Duodenal mucosa (tissue), 2 donors: ENCODE measurements around the gene EBLN1.
A peak's percentile ranks its signal among the peaks of the same experiment; 100 is the strongest.

ENCODE experiments used
- H3K27ac ChIP-seq: one replicate; pipeline ENCODE4 v1.7.0; 2013; ENCODE audit warnings: low read depth, low read length
- H3K27me3 ChIP-seq, 2 donors: one replicate each; pipeline ENCODE4 v1.7.0; 2013; ENCODE audit warnings: low read length in 2 of 2, control low read depth in 1 of 2; ENCODE audit not compliant: insufficient read depth in 2 of 2, control insufficient read depth in 1 of 2
- H3K36me3 ChIP-seq, 2 donors: one replicate each; pipeline ENCODE4 v1.7.0; 2013; ENCODE audit warnings: low read length in 2 of 2, control low read depth in 1 of 2; ENCODE audit not compliant: insufficient read depth in 2 of 2, control insufficient read depth in 1 of 2
- H3K4me1 ChIP-seq, 2 donors: one replicate each; pipeline ENCODE4 v1.7.0; 2013; ENCODE audit warnings: low read length in 2 of 2, control low read depth in 1 of 2; ENCODE audit not compliant: insufficient read depth in 2 of 2, control insufficient read depth in 1 of 2
- H3K4me3 ChIP-seq, 2 donors: one replicate each; pipeline ENCODE4 v1.7.0; 2013; ENCODE audit warnings: low read length in 2 of 2, low read depth in 1 of 2
- H3K9ac ChIP-seq, 2 donors: one replicate each; pipeline ENCODE4 v1.7.0; 2013; ENCODE audit warnings: low read length in 2 of 2, low read depth in 1 of 2
- H3K9me3 ChIP-seq, 2 donors: one replicate each; pipeline ENCODE4 v1.7.0; 2013; ENCODE audit warnings: low read length in 2 of 2, control low read depth in 1 of 2; ENCODE audit not compliant: control insufficient read depth in 1 of 2

The EBLN1 gene

DNA sequence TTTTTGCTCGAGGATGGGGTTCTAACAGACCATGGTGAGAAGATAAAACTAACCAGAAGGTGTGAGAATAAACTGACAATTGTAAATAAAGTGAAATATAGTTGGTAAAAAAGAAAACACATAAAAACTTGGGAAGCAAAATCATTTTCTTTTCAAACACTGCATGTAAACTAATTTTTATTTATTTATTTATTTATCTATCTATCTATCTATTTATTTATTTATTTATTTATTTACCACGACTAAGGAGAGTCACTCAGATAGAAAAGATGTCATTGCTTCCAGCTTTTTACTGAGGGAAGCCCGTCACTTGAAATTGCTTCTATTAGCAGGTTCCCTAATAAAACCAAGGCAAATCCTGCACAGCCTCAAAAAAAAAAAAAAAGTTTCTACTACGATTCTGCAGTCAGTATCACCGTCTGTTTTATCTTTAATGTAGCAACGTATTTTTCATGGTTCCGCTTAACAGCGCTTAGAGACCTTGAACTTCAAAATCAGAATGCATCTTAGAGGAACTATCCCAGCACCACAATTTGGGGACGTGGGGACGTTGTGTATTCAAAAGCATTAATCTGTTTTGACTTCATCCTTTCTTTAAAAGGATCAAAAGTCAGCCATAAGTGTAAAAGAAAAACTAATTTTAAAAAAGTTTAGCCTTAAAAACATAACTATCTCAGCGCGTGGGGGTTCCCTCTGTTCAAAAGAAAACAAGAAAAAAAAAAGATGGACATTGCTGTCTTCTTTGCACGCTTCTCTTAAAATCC is 33.3 kb upstream of the EBLN1 start:
- Histone ChIP-seq H3K9me3 (no peaks in the 10 kb centered on the region), H3K9ac (peak overlapping the region; percentile 68 to 97), H3K27me3 (peaks cover 0 to 16% of the 10 kb centered on the region in 2 donors), H3K27ac (peak overlapping the region; percentile 22), H3K4me1 (peaks cover 0 to 3% of the 10 kb centered on the region in 2 donors), H3K4me3 (peak overlapping the region; percentile 84 to 91), H3K36me3 (no peaks in the 10 kb centered on the region)

DNA sequence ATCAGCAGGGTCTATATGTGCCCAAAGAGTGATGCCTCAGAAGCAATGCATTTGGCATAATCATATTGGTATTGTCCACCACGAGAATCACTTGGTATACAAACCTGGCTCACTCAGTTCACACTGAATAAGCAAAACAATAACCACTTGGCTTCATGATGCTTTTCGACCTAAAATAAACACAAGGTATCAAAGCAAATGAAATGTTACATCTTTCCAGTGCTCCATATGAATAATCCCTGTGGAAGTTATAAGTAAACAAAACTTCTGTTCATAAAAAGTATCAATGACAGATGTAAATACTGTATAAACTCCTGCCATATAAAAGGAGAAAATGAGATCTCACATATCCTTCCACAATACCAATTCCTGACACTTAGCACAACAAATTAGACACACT is 29.8 kb upstream of the EBLN1 start:
- H3K27ac ChIP-seq, result no peak overlapping the region

DNA sequence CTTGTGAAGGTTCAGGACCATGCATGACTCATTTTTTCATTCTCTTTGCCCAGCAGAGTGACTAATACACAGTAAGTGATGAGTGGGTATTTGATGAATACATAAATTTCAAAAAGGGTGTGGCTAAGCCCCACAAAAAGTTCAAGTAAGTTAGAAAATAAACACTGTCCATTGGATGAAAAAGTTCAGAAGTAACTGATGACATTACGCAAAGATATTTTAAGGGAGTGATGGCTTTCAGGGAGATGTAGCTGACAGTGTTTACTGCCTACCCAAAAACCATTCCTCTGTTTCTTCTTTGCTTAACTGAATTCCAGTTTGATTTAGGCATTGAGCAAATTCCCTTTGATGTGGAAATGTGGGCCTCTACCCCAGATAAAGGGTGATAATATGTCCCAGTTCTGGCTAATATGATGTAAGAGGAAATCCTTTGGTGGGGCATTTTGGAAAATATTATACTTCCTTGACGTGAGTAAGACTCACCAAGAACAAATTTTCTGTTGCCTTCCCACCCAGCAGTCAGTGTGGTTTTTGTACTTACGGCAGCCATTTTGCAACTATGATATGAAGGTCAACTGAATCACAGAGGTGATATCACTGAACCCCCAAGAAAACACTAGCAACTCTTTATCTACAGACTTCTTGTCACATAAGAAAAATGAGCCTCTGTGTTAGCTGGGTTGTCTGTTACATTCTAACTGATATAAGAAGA is 29.0 kb upstream of the EBLN1 start:
- no peak overlapping the region for H3K27ac ChIP-seq
- H3K9me3 ChIP-seq, result no peaks in the 10 kb centered on the region
- no peak overlapping the region for H3K9ac ChIP-seq

More for the DNA sequence above, 29.8 kb upstream of the EBLN1 start:
- Histone ChIP-seq H3K27me3 (peaks cover 0 to 3% of the 10 kb centered on the region in 2 donors), H3K4me3 (no peak overlapping the region), H3K4me1 (peaks cover 0 to 3% of the 10 kb centered on the region in 2 donors), H3K9ac (no peak overlapping the region), H3K9me3 (no peaks in the 10 kb centered on the region), H3K36me3 (no peaks in the 10 kb centered on the region)

DNA sequence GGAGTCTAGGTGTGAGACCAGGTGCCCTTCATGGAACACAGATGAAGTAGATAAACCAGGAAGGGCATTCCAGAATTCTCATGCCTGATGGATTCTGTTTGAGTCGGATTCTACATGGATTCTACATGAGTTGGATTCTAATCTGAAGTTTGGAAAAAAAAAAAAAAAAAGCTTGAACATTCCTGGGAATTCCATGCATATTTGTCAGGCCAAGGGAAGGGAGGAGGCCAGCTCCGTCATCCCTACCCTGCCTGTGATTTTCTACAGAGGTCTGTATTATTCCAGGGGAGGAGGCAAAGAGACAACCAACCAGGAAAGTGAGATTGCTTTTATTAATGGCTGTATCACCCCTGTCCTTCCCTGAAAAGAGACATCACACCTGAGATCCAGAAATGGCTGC is 27.8 kb upstream of the EBLN1 start:
- Histone ChIP-seq H3K4me1 (no peaks in the 10 kb centered on the region), H3K9ac (no peak overlapping the region), H3K36me3 (no peaks in the 10 kb centered on the region), H3K4me3 (no peak overlapping the region), H3K9me3 (no peaks in the 10 kb centered on the region), H3K27me3 (peaks cover 3 to 11% of the 10 kb centered on the region in 2 donors), H3K27ac (no peak overlapping the region)

More for the DNA sequence above, 29.0 kb upstream of the EBLN1 start:
- Histone ChIP-seq H3K36me3 (no peaks in the 10 kb centered on the region), H3K4me1 (peaks cover 0 to 3% of the 10 kb centered on the region in 2 donors), H3K4me3 (no peak overlapping the region), H3K27me3 (peaks cover 2 to 3% of the 10 kb centered on the region in 2 donors)

GRCh38 chr10:22244855-22245254 is 27.0 kb upstream of the EBLN1 start:
- Histone ChIP-seq H3K4me1 (no peaks in the 10 kb centered on the region), H3K27me3 (peaks cover 3 to 12% of the 10 kb centered on the region in 2 donors), H3K9ac (no peak overlapping the region), H3K27ac (no peak overlapping the region), H3K36me3 (no peaks in the 10 kb centered on the region), H3K4me3 (no peak overlapping the region), H3K9me3 (no peaks in the 10 kb centered on the region)

DNA sequence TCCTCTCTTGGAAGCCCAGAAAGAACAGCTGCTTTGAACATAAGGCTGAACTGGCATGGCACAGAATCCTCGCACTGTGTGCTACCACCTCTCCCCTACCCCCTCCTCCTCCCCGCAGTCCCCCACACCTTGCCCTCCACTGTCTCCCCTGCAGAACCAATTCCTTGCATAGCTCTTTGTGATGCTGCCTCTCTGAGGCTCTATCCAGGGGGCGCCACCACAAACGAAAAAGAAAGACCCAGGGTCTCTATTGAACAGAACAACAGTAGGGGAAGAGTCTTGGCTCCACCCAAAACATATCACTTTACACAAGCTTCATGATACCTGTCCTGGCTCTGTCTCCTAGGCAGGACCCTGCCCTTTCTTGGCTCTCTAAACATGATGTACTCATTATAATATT is 26.2 kb upstream of the EBLN1 start:
- H3K27ac ChIP-seq, result no peak overlapping the region
- H3K9me3 ChIP-seq, result no peaks in the 10 kb centered on the region
- H3K36me3 ChIP-seq, result no peaks in the 10 kb centered on the region
- H3K9ac ChIP-seq, result no peak overlapping the region
- H3K27me3 ChIP-seq, result peaks cover 3 to 18% of the 10 kb centered on the region in 2 donors
- H3K4me3 ChIP-seq, result no peak overlapping the region
- H3K4me1 ChIP-seq, result no peaks in the 10 kb centered on the region

DNA sequence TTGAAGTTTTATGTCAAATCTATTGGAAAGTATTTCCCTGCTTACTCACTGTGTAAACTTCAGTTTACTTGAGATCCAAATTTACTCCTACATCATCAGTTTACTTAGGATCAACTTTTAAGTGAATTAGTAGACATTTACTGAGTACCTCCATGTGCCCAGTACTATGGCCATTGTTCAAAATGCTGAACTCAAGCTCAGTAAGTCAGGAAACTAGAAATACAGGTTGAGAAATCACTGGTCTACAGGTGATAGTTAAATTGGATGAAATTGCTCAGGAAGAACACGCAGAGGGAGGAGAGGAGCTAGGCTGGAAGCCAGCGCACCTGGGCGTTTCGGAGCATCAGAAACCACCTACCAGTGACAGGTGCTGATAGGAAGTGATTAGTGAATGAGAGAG is 25.5 kb upstream of the EBLN1 start:
- no peaks in the 10 kb centered on the region for H3K9me3 ChIP-seq
- H3K4me3 ChIP-seq, result no peak overlapping the region
- H3K9ac ChIP-seq, result no peak overlapping the region
- H3K27me3 ChIP-seq, result peaks cover 3 to 18% of the 10 kb centered on the region in 2 donors
- H3K36me3 ChIP-seq, result no peaks in the 10 kb centered on the region
- no peaks in the 10 kb centered on the region for H3K4me1 ChIP-seq
- no peak overlapping the region for H3K27ac ChIP-seq

GRCh38 chr10:22231260-22231659 is 13.4 kb upstream of the EBLN1 start:
- H3K36me3 ChIP-seq, result no peaks in the 10 kb centered on the region
- H3K27me3 ChIP-seq, result no peaks in the 10 kb centered on the region
- no peak overlapping the region for H3K4me3 ChIP-seq
- H3K4me1 ChIP-seq, result peaks cover 6 to 14% of the 10 kb centered on the region in 2 donors
- no peaks in the 10 kb centered on the region for H3K9me3 ChIP-seq
- H3K9ac ChIP-seq, result no peak overlapping the region
- H3K27ac ChIP-seq, result no peak overlapping the region

GRCh38 chr10:22230158-22230833 is 12.5 kb upstream of the EBLN1 start:
- no peak overlapping the region for H3K27ac ChIP-seq
- no peaks in the 10 kb centered on the region for H3K36me3 ChIP-seq

DNA sequence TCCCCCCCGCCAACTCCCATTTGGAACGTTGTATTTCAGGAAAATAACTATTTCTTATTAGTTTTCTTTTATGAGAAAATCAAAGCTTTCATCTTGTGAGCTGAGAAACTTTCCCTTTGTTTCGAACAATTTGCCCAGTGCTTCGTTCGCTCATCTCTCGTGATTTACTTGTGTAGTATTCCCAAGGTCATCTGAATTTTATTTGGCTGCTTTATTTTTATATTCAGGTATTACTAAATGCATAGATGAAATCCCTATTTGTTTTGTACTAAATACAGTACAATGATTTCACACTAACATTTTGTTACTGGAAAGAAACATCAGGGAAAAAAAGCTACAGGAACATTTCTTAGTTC is 12.0 kb upstream of the EBLN1 start:
- Histone ChIP-seq H3K27ac (no peak overlapping the region), H3K4me3 (peak overlapping the region; percentile 76 to 89), H3K9ac (peak overlapping the region; percentile 69 to 78)

More at GRCh38 chr10:22230158-22230833, 12.5 kb upstream of the EBLN1 start:
- H3K4me3 ChIP-seq, result peak overlapping the region; percentile 76 to 89
- no peaks in the 10 kb centered on the region for H3K9me3 ChIP-seq
- peak overlapping the region; percentile 69 to 78 for H3K9ac ChIP-seq
- H3K27me3 ChIP-seq, result no peaks in the 10 kb centered on the region
- H3K4me1 ChIP-seq, result peaks cover 6 to 14% of the 10 kb centered on the region in 2 donors

More for the DNA sequence above, 12.0 kb upstream of the EBLN1 start:
- no peaks in the 10 kb centered on the region for H3K36me3 ChIP-seq
- no peaks in the 10 kb centered on the region for H3K27me3 ChIP-seq
- no peaks in the 10 kb centered on the region for H3K9me3 ChIP-seq
- H3K4me1 ChIP-seq, result peaks cover 6 to 14% of the 10 kb centered on the region in 2 donors
